MCF 10A (cell line): ENCODE measurements around the gene HOXC4. TPM values are rescaled to one million over a fixed set of nuclear protein-coding genes. Genes with fewer than 3 reads are reported as not detected.

Experiments used
- BruUV-seq: library from RNA; stranded (reverse); fragments of 400-500 nt; replicated peaks from 2 replicates; lab custom pipeline; 2021; lab: Mats Ljungman, UMichigan
- CTCF ChIA-PET: fragments of 300-600 bp; sonication (Branson Sonifier 250); formaldehyde crosslinking; extraction: SDS; loops from one replicate; lab custom pipeline; 2021; ENCODE audit warnings: antibody characterized with exemption, inconsistent platforms; lab: Yijun Ruan, JAX
- POLR2A ChIA-PET: fragments of 300-600, 350-650 bp; sonication (Branson Sonifier 250); formaldehyde crosslinking; extraction: SDS; loops from one replicate; lab custom pipeline; 2020; ENCODE audit warnings: antibody characterized with exemption, inconsistent platforms; lab: Yijun Ruan, JAX
- DNase-seq: peaks from one replicate; pipeline ENCODE4 v3.0.0-alpha.2; 2018; ENCODE audit not compliant: unreplicated experiment
- H3K27ac Mint-ChIP-seq: one replicate; pipeline ENCODE4 v1.8.0; 2022; ENCODE audit warnings: mild to moderate bottlenecking, low read depth, mixed read lengths; ENCODE audit not compliant: unreplicated experiment
- H3K27me3 Mint-ChIP-seq: one replicate; pipeline ENCODE4 v1.8.0; 2022; ENCODE audit warnings: mixed read lengths; ENCODE audit not compliant: insufficient read depth, unreplicated experiment
- H3K36me3 Mint-ChIP-seq: one replicate; pipeline ENCODE4 v1.8.0; 2022; ENCODE audit warnings: mild to moderate bottlenecking, moderate library complexity, mixed read lengths; ENCODE audit not compliant: insufficient read depth, unreplicated experiment
- H3K4me1 Mint-ChIP-seq: one replicate; pipeline ENCODE4 v1.8.0; 2022; ENCODE audit warnings: mixed read lengths; ENCODE audit not compliant: insufficient read depth, unreplicated experiment
- H3K4me3 Mint-ChIP-seq: one replicate; pipeline ENCODE4 v1.8.0; 2022; ENCODE audit warnings: mild to moderate bottlenecking, moderate library complexity, mixed read lengths; ENCODE audit not compliant: unreplicated experiment
- H3K9me3 Mint-ChIP-seq: one replicate; pipeline ENCODE4 v1.8.0; 2022; ENCODE audit warnings: mixed read lengths; ENCODE audit not compliant: unreplicated experiment
- CTCF ChIP-seq: fragments of 200-600 bp; IDR thresholded peaks from one replicate; pipeline ENCODE4 v1.8.0; 2022; ENCODE audit warnings: antibody characterized with exemption, mild to moderate bottlenecking; ENCODE audit not compliant: unreplicated experiment
- intact Hi-C: fragments of 100-400 bp; cut with micrococcal nuclease; formaldehyde crosslinking; loops from 2 replicates; pipeline ENCODE4 v1.14.1; 2022
- total RNA-seq: library from RNA; stranded (reverse); gene quantifications from 2 replicates; pipeline ENCODE4 v1.2.3, GENCODE V29; 2022

Gene HOXC4
- total RNA-seq, 1 experiment from 2014 or later = 1.7 TPM

DNA sequence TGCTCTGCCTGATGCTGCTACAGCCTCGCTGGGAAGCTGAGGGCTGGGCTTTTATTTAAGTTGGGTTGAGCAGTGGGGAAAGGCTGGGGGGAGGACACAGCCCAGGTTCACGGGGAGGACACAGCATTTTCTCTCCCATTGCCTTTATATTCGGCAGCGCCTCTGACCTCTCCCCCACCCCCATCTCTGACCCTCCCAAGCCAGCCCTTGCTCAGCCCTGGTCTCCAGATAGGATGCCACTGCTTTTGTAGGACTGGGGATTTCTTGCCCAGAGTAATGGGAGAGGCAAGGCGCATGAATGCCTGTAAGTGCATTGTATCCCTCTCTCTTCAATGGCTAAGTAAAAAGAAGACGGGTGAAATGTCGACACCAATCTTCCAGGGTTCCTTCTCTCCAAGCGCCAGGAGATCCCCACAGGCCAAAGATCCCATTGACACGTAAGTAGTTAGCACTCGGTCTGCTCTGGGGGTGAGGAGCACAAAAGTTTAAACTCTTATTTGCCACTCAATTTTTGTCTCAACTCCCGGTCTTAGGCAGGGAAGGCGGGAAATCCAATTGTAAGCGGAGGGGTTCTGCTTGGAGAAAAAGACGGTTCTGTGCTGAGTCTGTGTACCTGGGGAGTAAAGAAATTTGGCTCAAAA, 4.6 kb downstream of the HOXC4 start:
- no TSS peak for BruUV-seq
- Mint-ChIP-seq H3K4me1 (no peaks in the 10 kb centered on the region), H3K36me3 (no peaks in the 10 kb centered on the region), H3K27ac (no peak overlapping the region), H3K9me3 (no peaks in the 10 kb centered on the region), H3K4me3 (no peak overlapping the region), H3K27me3 (peaks cover 12% of the 10 kb centered on the region)
- POLR2A ChIA-PET = no interaction called here
- intact Hi-C loops = no loop called here
- CTCF ChIA-PET = no interaction called here
- TF ChIP-seq CTCF = no peak
- no peak for DNase-seq

GRCh38 chr12:54059668-54060067, 6.0 kb downstream of the HOXC4 start:
- ChIA-PET CTCF (interaction anchor here (0.9 kb wide), 1 partner anchor 27 kb away, joined by 5 read pairs; the partner anchor contains the start of gene HOXC5), POLR2A (interaction anchor here (0.6 kb wide), 2 partner anchors 21 to 129 kb away, joined by 3 to 4 read pairs; partner anchors contain the start of gene SMUG1)
- Mint-ChIP-seq H3K9me3 (no peaks in the 10 kb centered on the region), H3K4me3 (no peak overlapping the region), H3K36me3 (no peaks in the 10 kb centered on the region), H3K27ac (no peak overlapping the region), H3K27me3 (peaks cover 13% of the 10 kb centered on the region), H3K4me1 (no peaks in the 10 kb centered on the region)
- intact Hi-C loops = no loop called here
- no peak for TF ChIP-seq CTCF
- no TSS peak for BruUV-seq
- no peak for DNase-seq

- ChIA-PET POLR2A (no interaction called here), CTCF (interaction anchor here (0.6 to 0.8 kb wide), 2 partner anchors 32 to 541 kb away, joined by 4 read pairs; partner anchors contain the start of gene HOXC6)
- no peak for DNase-seq
- intact Hi-C loops = no loop called here
- no peaks in the 10 kb centered on the region for H3K4me1 Mint-ChIP-seq
- no peak overlapping the region for H3K27ac Mint-ChIP-seq
- H3K27me3 Mint-ChIP-seq = peaks cover 13% of the 10 kb centered on the region
- no peak for TF ChIP-seq CTCF
- H3K4me3 Mint-ChIP-seq = no peak overlapping the region
- BruUV-seq = no TSS peak
- no peaks in the 10 kb centered on the region for H3K36me3 Mint-ChIP-seq
- no peaks in the 10 kb centered on the region for H3K9me3 Mint-ChIP-seq
These were observed 6.7 kb downstream of the HOXC4 start for GRCh38 chr12:54060174-54060974.

DNA sequence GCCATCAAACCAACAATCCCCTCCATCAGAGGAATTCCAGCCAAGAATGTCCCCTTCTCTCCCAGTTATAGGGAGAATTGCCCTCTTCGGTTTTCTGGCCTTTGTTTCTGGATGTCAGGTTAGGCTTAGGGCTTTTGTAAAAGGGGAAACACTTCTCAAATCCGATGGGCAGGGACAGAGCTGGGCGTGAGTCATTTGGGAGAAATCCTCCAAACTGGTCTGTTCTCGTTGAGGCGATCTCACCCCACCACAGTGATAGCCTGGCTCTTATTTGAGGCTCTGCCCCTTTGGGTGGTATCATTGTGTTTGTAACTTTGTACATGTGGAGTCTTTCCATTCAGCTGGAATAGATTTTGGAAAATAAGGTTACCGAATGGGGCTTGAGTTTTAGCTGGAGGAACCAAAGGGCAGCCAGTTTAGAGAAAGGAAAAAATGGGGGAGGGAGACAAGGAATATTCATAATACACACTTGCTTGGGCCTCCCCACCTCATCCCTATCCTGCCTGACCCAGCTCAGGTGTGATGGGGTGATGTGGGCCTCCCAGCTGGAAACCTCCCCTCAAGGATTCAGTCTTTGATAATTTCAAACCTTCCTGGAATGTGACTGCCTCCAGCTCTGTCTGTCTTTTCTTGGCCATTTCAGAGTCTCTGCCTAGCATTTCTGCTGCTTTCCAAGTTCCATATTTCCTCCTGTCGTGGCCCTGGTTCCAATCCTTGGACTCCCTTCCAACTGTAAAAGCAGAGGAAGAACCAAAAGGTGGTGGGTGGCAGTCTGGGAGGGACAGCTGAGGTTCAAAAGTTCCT, 7.5 kb downstream of the HOXC4 start:
- ChIA-PET POLR2A (no interaction called here), CTCF (interaction anchor here (0.6 to 0.8 kb wide), 2 partner anchors 33 to 542 kb away, joined by 4 read pairs; partner anchors contain the start of gene HOXC6)
- intact Hi-C loops = no loop called here
- no TSS peak for BruUV-seq
- Mint-ChIP-seq H3K27ac (no peak overlapping the region), H3K9me3 (no peaks in the 10 kb centered on the region), H3K36me3 (no peaks in the 10 kb centered on the region), H3K4me1 (no peaks in the 10 kb centered on the region), H3K27me3 (peaks cover 18% of the 10 kb centered on the region), H3K4me3 (no peak overlapping the region)
- no peak for DNase-seq
- no peak for TF ChIP-seq CTCF
